K562 (cell line): ENCODE measurements around the gene POLR3GL. TPM values are rescaled to one million over a fixed set of nuclear protein-coding genes. Genes with fewer than 3 reads are reported as not detected.

ENCODE experiments used
- ATAC-seq: fragments of 200-7000 bp; cut with Tn5 transposase; 3 replicates; pipeline ENCODE4 v1.9.1; 2020; ENCODE audit warnings: moderate library complexity
- BruUV-seq: library from RNA; stranded (reverse); fragments of 400-500 nt; replicated peaks from 2 replicates; lab custom pipeline; 2021; lab: Mats Ljungman, UMichigan
- CTCF ChIA-PET: fragments of 300-600 bp; formaldehyde crosslinking; extraction: SDS; loops from one replicate; lab custom pipeline; 2021; ENCODE audit warnings: low intra/inter-chr PET ratio; lab: Yijun Ruan, JAX
- POLR2A ChIA-PET: fragments of 300-600, 350-650 bp; sonication (Branson Sonifier 250); formaldehyde crosslinking; extraction: SDS; loops from one replicate; lab custom pipeline; 2021; ENCODE audit warnings: antibody characterized with exemption, inconsistent platforms; lab: Yijun Ruan, JAX
- DNase-seq, 4 experiments: peaks; one replicate each; pipeline versions ENCODE4 v3.0.0 to v3.0.0-alpha.2; 2011 to 2018; ENCODE audit warnings: low spot score in 3 of 4, mixed read lengths in 3 of 4; ENCODE audit errors: extremely low read depth in 1 of 4
- FAIRE-seq: peaks from 2 replicates; lab custom pipeline; 2011; peaks lifted over from hg19 to GRCh38; lab: Jason Lieb, UNC
- H2AFZ ChIP-seq: 2 replicates; pipeline ENCODE4 v1.6.0; 2011; ENCODE audit warnings: low read depth, low read length, control low read depth, inconsistent platforms
- H3K27ac ChIP-seq: fragments of 200-600 bp; 3 replicates; pipeline ENCODE4 v1.8.0; 2011; ENCODE audit warnings: low read depth, mild to moderate bottlenecking, control low read depth, inconsistent platforms, low read length, moderate library complexity, mixed read lengths; ENCODE audit errors: extremely low read depth
- H3K27me3 ChIP-seq, 2 experiments: fragments of 300-600 bp in 1 of 2; 2 replicates in 1 of 2; 3 replicates in 1 of 2; pipeline versions ENCODE4 v1.6.0 to v1.8.0; 2011; ENCODE audit warnings: inconsistent platforms in 2 of 2, low read length in 2 of 2, mild to moderate bottlenecking in 1 of 2, mixed read lengths in 1 of 2, moderate library complexity in 1 of 2; ENCODE audit not compliant: control insufficient read depth in 2 of 2, insufficient read depth in 2 of 2
- H3K36me3 ChIP-seq: fragments of 300-600 bp; 3 replicates; pipeline ENCODE4 v1.8.0; 2011; ENCODE audit warnings: mild to moderate bottlenecking, low read length, inconsistent platforms; ENCODE audit not compliant: control insufficient read depth, insufficient read depth
- H3K4me1 ChIP-seq, 2 experiments: fragments of 200-600 bp in 1 of 2; replicated peaks in 1 of 2; 2 replicates in 1 of 2; 3 replicates in 1 of 2; pipeline versions ENCODE4 v1.5.1 to v1.8.0; 2011; ENCODE audit warnings: inconsistent platforms in 2 of 2, low read length in 2 of 2, mild to moderate bottlenecking in 1 of 2, mixed read lengths in 1 of 2, moderate library complexity in 1 of 2; ENCODE audit not compliant: control insufficient read depth in 2 of 2, insufficient read depth in 2 of 2
- H3K4me2 ChIP-seq: 2 replicates; pipeline ENCODE4 v1.6.1; 2011; ENCODE audit warnings: low read length, control low read depth, inconsistent platforms, mixed read lengths; ENCODE audit not compliant: insufficient read depth
- H3K4me3 ChIP-seq: fragments of 200-600 bp; sonication (generic), shearing (Covaris generic); 2 replicates; pipeline ENCODE4 v1.5.1; 2016; ENCODE audit warnings: control low read depth, inconsistent platforms
- H3K79me2 ChIP-seq: fragments of 200-600 bp; 3 replicates; pipeline ENCODE4 v1.8.0; 2011; ENCODE audit warnings: low read length, inconsistent platforms; ENCODE audit not compliant: control insufficient read depth, insufficient read depth
- H3K9ac ChIP-seq, 2 experiments: 2 replicates each; pipeline versions ENCODE4 v1.6.0 to v1.6.1; 2011; ENCODE audit warnings: low read depth in 2 of 2, low read length in 2 of 2, control low read depth in 1 of 2, inconsistent platforms in 1 of 2, mild to moderate bottlenecking in 1 of 2, mixed read lengths in 1 of 2; ENCODE audit not compliant: insufficient read depth in 1 of 2
- H3K9me1 ChIP-seq: one replicate; pipeline ENCODE4 v1.6.0; 2011; ENCODE audit warnings: inconsistent platforms, mild to moderate bottlenecking, low read length, moderate library complexity; ENCODE audit not compliant: control insufficient read depth, insufficient read depth
- H3K9me3 ChIP-seq: replicated peaks from 2 replicates; pipeline ENCODE4 v1.5.1; 2011; ENCODE audit warnings: low read depth, low read length, inconsistent platforms; ENCODE audit not compliant: control insufficient read depth, insufficient read depth
- H4K20me1 ChIP-seq: replicated peaks from 2 replicates; pipeline ENCODE4 v1.6.1; 2011; ENCODE audit warnings: low read length, inconsistent platforms, mixed read lengths; ENCODE audit not compliant: control insufficient read depth, insufficient read depth
- CEBPG ChIP-seq, 3 experiments: fragments of 200-800 bp in 1 of 3; sonication (Bioruptor generic) in 1 of 3; sonication (generic) in 1 of 3; formaldehyde crosslinking in 1 of 3; IDR thresholded peaks in 2 of 3; conservative IDR thresholded peaks in 1 of 3; 2 replicates each; pipeline versions ENCODE4 v1.6.1 to v1.8.0; 2016 to 2022; ENCODE audit warnings: missing compliant biosample characterization in 2 of 3, missing genetic modification characterization in 2 of 3, mild to moderate bottlenecking in 1 of 3, missing genetic modification reagents in 1 of 3
- KAT7 ChIP-seq: sonication (generic); formaldehyde crosslinking; IDR thresholded peaks from 2 replicates; pipeline ENCODE4 v1.8.0; 2022; ENCODE audit warnings: missing genetic modification reagents, mild to moderate bottlenecking, borderline replicate concordance
- NFE2 ChIP-seq: IDR thresholded peaks from 2 replicates; pipeline ENCODE4 v1.6.1; 2014; ENCODE audit warnings: antibody characterized with exemption, low read depth
- PTBP1 ChIP-seq: fragments of 200-400 bp; formaldehyde crosslinking; IDR thresholded peaks from 2 replicates; pipeline ENCODE4 v1.6.1; 2017; ENCODE audit warnings: low read depth, low read length
- RBM39 ChIP-seq: fragments of 200-400 bp; formaldehyde crosslinking; optimal IDR thresholded peaks from 2 replicates; pipeline ENCODE3; 2018; ENCODE audit warnings: low read depth, low read length
- WGBS: fragments of 100-300 bp; shearing (Covaris generic); methylation state at CpG from one replicate; pipeline ENCODE4 v1.1.6; 2016; ENCODE audit warnings: low coverage, mixed read lengths; ENCODE audit not compliant: insufficient coverage; ENCODE audit errors: missing lambda C conversion rate; 5-methylcytosine and 5-hydroxymethylcytosine counted together
- in situ Hi-C: fragments of 300-500 bp; cut with MboI; formaldehyde crosslinking; loops from 4 replicates; pipeline ENCODE4 v1.15.0; 2018; ENCODE audit warnings: inconsistent platforms, mixed read lengths
- intact Hi-C: fragments of 100-400 bp; cut with micrococcal nuclease; formaldehyde crosslinking; loops from 2 replicates; pipeline ENCODE4 v1.14.2; 2022
- polyA plus RNA-seq, 8 experiments: library from polyadenylated mRNA; depleted of rRNA in 4 of 8; stranded (reverse) in 5 of 8; unstranded in 3 of 8; fragments of >200 nt; fragmentation: Nextera tagmentation in 2 of 8; fragmentation: Illumina TruSeq in 1 of 8; extraction: Ambion mirVana in 2 of 8; extraction: Trizol in 1 of 8; gene quantifications; 2 replicates each; pipeline versions ENCODE4 v1.2.1 to v1.2.3, GENCODE V29; 2011 to 2014; ENCODE audit warnings: inconsistent platforms in 1 of 8, missing spikeins in 1 of 8
- total RNA-seq, 7 experiments: library from RNA; depleted of rRNA in 6 of 7; stranded (reverse); fragments of >200 nt in 6 of 7; fragmentation: Illumina TruSeq in 2 of 7; extraction: Trizol in 2 of 7; gene quantifications; 2 replicates each; pipeline versions ENCODE4 v1.2.1 to v1.2.3, GENCODE V29; 2011 to 2021; ENCODE audit warnings: low replicate concordance in 1 of 7
- TF ChIP-seq, protein P1 (sequence below), 2 experiments: fragments of 450-650 bp in 1 of 2; sonication (generic) in 1 of 2; formaldehyde crosslinking in 1 of 2; IDR thresholded peaks in 1 of 2; conservative IDR thresholded peaks in 1 of 2; 2 replicates each; pipeline versions ENCODE4 v1.6.1 to v1.8.1; 2016 to 2023; ENCODE audit warnings: mild to moderate bottlenecking in 2 of 2, moderate library complexity in 2 of 2, inconsistent platforms in 1 of 2, missing genetic modification reagents in 1 of 2

The POLR3GL gene
- total and polyA plus RNA-seq, 9 of the 15 experiments (the other 6 are each of a cell fraction or from before 2014, with no cell fraction given) = 14.6 to 48.4 (median 38.2) TPM

DNA sequence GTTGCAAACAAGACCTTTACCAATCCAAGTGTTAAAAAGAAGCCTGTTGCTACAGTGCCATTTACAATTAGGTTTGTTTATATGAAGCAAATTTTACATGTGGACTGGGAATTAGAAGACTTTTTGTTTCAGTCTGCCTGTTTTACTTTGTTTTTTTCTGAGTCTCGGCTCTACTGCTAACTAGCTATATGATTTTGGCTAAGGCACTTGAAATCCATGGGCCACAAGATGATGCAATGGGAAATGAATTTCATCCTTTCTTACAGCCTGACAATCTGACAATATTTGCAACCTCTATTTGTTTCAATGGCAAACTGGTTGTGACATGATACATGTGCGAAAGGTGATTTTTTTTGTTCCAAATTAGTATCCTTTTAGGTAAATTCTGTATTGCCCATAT, 42.2 kb upstream of the POLR3GL start:
- POLR2A ChIA-PET = interaction anchor here (0.6 to 1.6 kb wide), 3 partner anchors 19 to 68 kb away, joined by 3 read pairs; no protein-coding TSS in a partner anchor
- FAIRE-seq = no peak

DNA sequence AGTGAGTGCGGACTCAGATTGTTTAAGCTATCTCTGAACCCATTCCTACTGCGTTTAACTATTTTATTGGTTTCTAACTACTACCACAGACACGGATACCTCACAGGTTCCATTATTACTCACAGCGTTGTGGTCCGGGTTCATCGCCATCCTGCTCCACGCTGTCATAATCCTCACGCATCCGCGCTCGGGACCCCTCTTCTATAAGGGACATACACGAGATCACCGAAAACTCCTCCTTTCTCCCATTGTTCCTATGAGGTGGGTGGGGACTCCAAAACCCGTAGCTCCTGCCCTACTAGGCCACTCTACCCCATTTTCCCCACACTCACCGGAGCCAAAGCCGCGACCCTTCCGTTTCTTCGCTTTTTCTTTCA, 37.8 kb upstream of the POLR3GL start:
- DNase-seq = no peak
- H2AFZ ChIP-seq = peak overlapping the region; percentile 84
- POLR2A ChIA-PET = interaction anchor here (0.6 to 2.1 kb wide), 18 partner anchors 8 to 111 kb away, joined by 3 to 18 read pairs (median 7); partner anchors contain the start of genes ANKRD34A, LIX1L, PEX11B and PIAS3
- WGBS = 4% methylated on average over 18 of the region's 19 CpGs
- FAIRE-seq = no peak
- BruUV-seq = TSS peak; percentile 73
- peaks cover 4 to 8% of the 10 kb centered on the region in 2 experiments; a peak in 4 of 5 replicates for H3K4me1 ChIP-seq
- in situ Hi-C loops (no loop called here), intact Hi-C loops (no loop called here)
- peak overlapping the region; percentile 91 to 96 for H3K9ac ChIP-seq
- H3K4me2 ChIP-seq = peak overlapping the region; percentile 94
- 0 out of 2 replicates have a peak, but pooled peaks cover 3% of the 10 kb centered on the region for H4K20me1 ChIP-seq
- ATAC-seq = peak; percentile 4
- peaks cover 22% of the 10 kb centered on the region for H3K79me2 ChIP-seq
- H3K27ac ChIP-seq = peak overlapping the region; percentile 96
- peak; percentile 16; the same call in 1 of the 2 replicates for TF ChIP-seq KAT7
- TF ChIP-seq PTBP1 = 0 out of 2 replicates have a peak, but pooled peaks have one; percentile 4
- TF ChIP-seq RBM39 = no peak
- TF ChIP-seq, all 486 proteins: peak for 2
- Histone ChIP-seq H3K27me3 (no peaks in the 10 kb centered on the region), H3K36me3 (peaks cover 27% of the 10 kb centered on the region), H3K9me1 (no peaks in the 10 kb centered on the region), H3K9me3 (no peaks in the 10 kb centered on the region), H3K4me3 (peak overlapping the region; percentile 70)
- CTCF ChIA-PET = no interaction called here

More for the DNA sequence above, 42.2 kb upstream of the POLR3GL start:
- Histone ChIP-seq H3K4me1 (peaks cover 10 to 23% of the 10 kb centered on the region in 2 experiments; a peak in 4 of 5 replicates), H3K9me3 (no peaks in the 10 kb centered on the region), H3K4me2 (no peak overlapping the region), H3K9me1 (no peaks in the 10 kb centered on the region), H3K4me3 (no peak overlapping the region), H3K9ac (no peak overlapping the region; a peak in 1 of 4 replicates), H3K36me3 (peaks cover 27% of the 10 kb centered on the region), H3K79me2 (peaks cover 24% of the 10 kb centered on the region), H4K20me1 (0 out of 2 replicates have a peak, but pooled peaks cover 3% of the 10 kb centered on the region), H3K27ac (no peak overlapping the region), H2AFZ (no peak overlapping the region), H3K27me3 (no peaks in the 10 kb centered on the region)
- intact Hi-C loops = no loop called here
- DNase-seq (no peak), ATAC-seq (no peak)
- WGBS = 91% methylated on average over 2 of the region's 2 CpGs
- CTCF ChIA-PET = no interaction called here
- in situ Hi-C loops = no loop called here
- no TSS peak for BruUV-seq
- TF ChIP-seq NFE2 (no peak), CEBPG (CRISPR knock-in tag; IDR thresholded peaks at IDR 0.05) (no peak), CEBPG (tag; conservative IDR thresholded peaks at IDR 0.05 in 1 of 2, IDR thresholded peaks at IDR 0.05 in 1 of 2) (peak; percentile 51 to 76; a peak in 3 of 4 replicates)
- TF ChIP-seq, protein P1, sequence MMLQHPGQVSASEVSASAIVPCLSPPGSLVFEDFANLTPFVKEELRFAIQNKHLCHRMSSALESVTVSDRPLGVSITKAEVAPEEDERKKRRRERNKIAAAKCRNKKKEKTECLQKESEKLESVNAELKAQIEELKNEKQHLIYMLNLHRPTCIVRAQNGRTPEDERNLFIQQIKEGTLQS (IDR thresholded peaks at IDR 0.05) = peak; percentile 74
- TF ChIP-seq, protein P1 (CRISPR knock-in tag; conservative IDR thresholded peaks at IDR 0.05) = no peak
- TF ChIP-seq, all 486 proteins: peak for 2
